Activated CD8-positive, alpha-beta T cell treated with anti-CD3 and anti-CD28 coated beads for 36 hours (primary cell): ENCODE results near the gene KCNJ10. TPM values are rescaled to one million over a fixed set of nuclear protein-coding genes. Genes with fewer than 3 reads are reported as not detected.

Experiments
- ATAC-seq: fragments of 200-7000 bp; cut with Tn5 transposase; one replicate; pipeline ENCODE4 v1.10.0; 2021; ENCODE audit warnings: mild to moderate bottlenecking, moderate library complexity
- CTCF ChIA-PET: fragments of 350-600 bp; sonication (Branson Sonifier 250); formaldehyde crosslinking; loops from one replicate; lab custom pipeline; 2021; ENCODE audit warnings: antibody characterized with exemption; lab: Charles Lee
- POLR2A ChIA-PET: fragments of 350-600 bp; sonication (Branson Sonifier 250); formaldehyde crosslinking; loops from one replicate; lab custom pipeline; 2021; ENCODE audit warnings: antibody characterized with exemption; lab: Charles Lee
- DNase-seq: peaks from one replicate; pipeline ENCODE4 v3.0.0-alpha.2; 2020
- H3K27ac Mint-ChIP-seq: one replicate; pipeline ENCODE4 v1.8.0; 2021; ENCODE audit warnings: mild to moderate bottlenecking, mixed read lengths
- H3K27me3 Mint-ChIP-seq: one replicate; pipeline ENCODE4 v1.8.0; 2021; ENCODE audit warnings: mixed read lengths
- H3K36me3 Mint-ChIP-seq: one replicate; pipeline ENCODE4 v1.8.0; 2021; ENCODE audit warnings: low read depth, mixed read lengths
- H3K4me1 Mint-ChIP-seq: one replicate; pipeline ENCODE4 v1.8.0; 2021; ENCODE audit warnings: low read depth, mixed read lengths
- H3K4me3 Mint-ChIP-seq: one replicate; pipeline ENCODE4 v1.8.0; 2021; ENCODE audit warnings: mild to moderate bottlenecking, moderate library complexity, mixed read lengths
- H3K9me3 Mint-ChIP-seq: one replicate; pipeline ENCODE4 v1.8.0; 2021; ENCODE audit warnings: mixed read lengths
- intact Hi-C: fragments of 100-400 bp; cut with micrococcal nuclease; formaldehyde crosslinking; loops from one replicate; pipeline ENCODE4 v1.10.0; 2022
- total RNA-seq, 2 experiments: library from RNA; stranded (reverse); gene quantifications; one replicate each; pipeline ENCODE4 v1.2.3, GENCODE V29; 2021
- TF ChIP-seq, protein P1 (sequence below): fragments of 200-600 bp; IDR thresholded peaks from one replicate; pipeline ENCODE4 v1.8.0; 2022; ENCODE audit warnings: antibody characterized with exemption, mild to moderate bottlenecking

KCNJ10 gene
- total RNA-seq, 2 experiments from 2014 or later: 0.14 to 0.29 TPM

DNA sequence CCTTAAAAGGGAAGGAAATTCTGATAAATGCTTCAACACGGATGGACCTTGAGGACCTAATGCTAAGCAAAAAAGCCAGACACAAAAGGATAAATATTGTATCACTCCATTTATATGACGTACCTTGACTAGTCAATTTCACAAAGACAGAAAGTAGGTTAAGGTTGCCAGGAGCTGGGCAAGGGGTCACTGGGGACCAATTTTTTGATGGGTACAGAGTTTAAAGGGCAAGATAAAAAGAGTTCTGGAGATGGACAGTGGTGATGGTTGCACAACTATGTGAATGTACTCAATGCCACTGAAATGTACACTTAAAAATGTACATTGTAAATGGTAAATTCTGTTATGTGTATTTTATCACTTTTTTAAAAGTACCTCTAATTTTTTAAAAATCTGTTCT lies 83.9 kb downstream of the KCNJ10 start:
- intact Hi-C loops: no loop called here
- ChIA-PET CTCF (interaction anchor here (1.6 to 13.8 kb wide), 2 partner anchors 19 to 100 kb away, joined by 3 to 143 read pairs; no protein-coding TSS in a partner anchor), POLR2A (interaction anchor here (1.1 kb wide), 1 partner anchor 16 kb away, joined by 4 read pairs; no protein-coding TSS in a partner anchor)
- TF ChIP-seq, protein P1, sequence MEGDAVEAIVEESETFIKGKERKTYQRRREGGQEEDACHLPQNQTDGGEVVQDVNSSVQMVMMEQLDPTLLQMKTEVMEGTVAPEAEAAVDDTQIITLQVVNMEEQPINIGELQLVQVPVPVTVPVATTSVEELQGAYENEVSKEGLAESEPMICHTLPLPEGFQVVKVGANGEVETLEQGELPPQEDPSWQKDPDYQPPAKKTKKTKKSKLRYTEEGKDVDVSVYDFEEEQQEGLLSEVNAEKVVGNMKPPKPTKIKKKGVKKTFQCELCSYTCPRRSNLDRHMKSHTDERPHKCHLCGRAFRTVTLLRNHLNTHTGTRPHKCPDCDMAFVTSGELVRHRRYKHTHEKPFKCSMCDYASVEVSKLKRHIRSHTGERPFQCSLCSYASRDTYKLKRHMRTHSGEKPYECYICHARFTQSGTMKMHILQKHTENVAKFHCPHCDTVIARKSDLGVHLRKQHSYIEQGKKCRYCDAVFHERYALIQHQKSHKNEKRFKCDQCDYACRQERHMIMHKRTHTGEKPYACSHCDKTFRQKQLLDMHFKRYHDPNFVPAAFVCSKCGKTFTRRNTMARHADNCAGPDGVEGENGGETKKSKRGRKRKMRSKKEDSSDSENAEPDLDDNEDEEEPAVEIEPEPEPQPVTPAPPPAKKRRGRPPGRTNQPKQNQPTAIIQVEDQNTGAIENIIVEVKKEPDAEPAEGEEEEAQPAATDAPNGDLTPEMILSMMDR: no peak
- H3K27me3 Mint-ChIP-seq: peaks cover 15% of the 10 kb centered on the region
- H3K9me3 Mint-ChIP-seq: no peaks in the 10 kb centered on the region
- no peak for ATAC-seq
- H3K4me1 Mint-ChIP-seq: no peaks in the 10 kb centered on the region
- H3K27ac Mint-ChIP-seq: no peak overlapping the region
- no peaks in the 10 kb centered on the region for H3K36me3 Mint-ChIP-seq
- H3K4me3 Mint-ChIP-seq: no peak overlapping the region
- DNase-seq: no peak

DNA sequence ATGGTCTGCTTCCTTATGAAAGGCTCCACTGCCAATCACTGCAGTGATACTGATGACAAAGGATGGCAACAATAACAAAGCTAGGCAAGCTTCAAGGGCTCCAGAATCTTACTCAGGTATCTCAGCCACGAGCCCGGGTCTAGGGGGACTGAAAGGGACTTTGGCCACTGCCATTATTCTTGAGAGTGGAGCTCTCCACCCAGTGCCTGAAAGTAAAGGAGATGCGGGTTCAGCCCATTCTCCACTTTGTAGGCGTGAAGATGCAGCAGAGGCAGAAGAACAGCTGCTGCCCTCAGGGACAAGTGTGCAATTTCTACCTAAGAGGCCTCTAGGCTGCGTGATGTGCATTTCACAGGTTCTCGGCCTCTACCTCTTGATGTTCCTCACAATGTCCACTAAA lies 84.5 kb downstream of the KCNJ10 start:
- CTCF ChIA-PET: interaction anchor here (1.2 to 13.8 kb wide), 3 partner anchors 20 to 100 kb away, joined by 3 to 143 read pairs (median 3); no protein-coding TSS in a partner anchor
- intact Hi-C loops: no loop called here
- H3K27ac Mint-ChIP-seq: no peak overlapping the region

DNA sequence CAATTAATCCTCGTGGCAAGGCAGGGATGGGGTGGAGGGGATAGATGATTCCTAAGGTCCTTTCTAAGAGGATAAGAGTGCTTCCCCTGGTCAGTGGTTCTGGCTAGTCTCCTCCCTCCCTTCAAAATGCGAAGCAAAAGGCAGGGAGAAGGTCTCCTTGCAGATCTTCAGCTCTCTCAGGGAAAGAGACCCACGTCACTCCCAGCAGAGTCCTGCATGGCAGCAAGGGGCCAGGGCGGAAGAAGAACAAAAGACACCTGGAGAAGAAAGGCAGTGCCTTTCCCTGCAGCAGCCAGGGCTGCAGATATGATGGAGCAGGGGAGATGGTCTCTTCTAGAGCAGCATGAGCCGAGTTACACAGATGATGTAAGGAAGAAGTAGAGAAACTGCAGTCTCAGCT lies 86.3 kb downstream of the KCNJ10 start:
- intact Hi-C loops: no loop called here
- ChIA-PET CTCF (interaction anchor here (2.1 to 13.8 kb wide), 2 partner anchors 22 to 95 kb away, joined by 7 to 143 read pairs; no protein-coding TSS in a partner anchor), POLR2A (no interaction called here)
- no peak for ATAC-seq
- no peak for DNase-seq
- Mint-ChIP-seq H3K4me1 (no peaks in the 10 kb centered on the region), H3K4me3 (no peak overlapping the region), H3K27ac (no peak overlapping the region), H3K9me3 (no peaks in the 10 kb centered on the region), H3K36me3 (no peaks in the 10 kb centered on the region), H3K27me3 (peaks cover 25% of the 10 kb centered on the region)
- TF ChIP-seq, protein P1: no peak

More for the DNA sequence above, 84.5 kb downstream of the KCNJ10 start:
- TF ChIP-seq, protein P1: no peak
- no peaks in the 10 kb centered on the region for H3K36me3 Mint-ChIP-seq
- no peaks in the 10 kb centered on the region for H3K9me3 Mint-ChIP-seq
- ATAC-seq: no peak
- DNase-seq: no peak
- H3K4me1 Mint-ChIP-seq: no peaks in the 10 kb centered on the region
- H3K27me3 Mint-ChIP-seq: peaks cover 17% of the 10 kb centered on the region
- H3K4me3 Mint-ChIP-seq: no peak overlapping the region
- POLR2A ChIA-PET: interaction anchor here (1.1 kb wide), 1 partner anchor 16 kb away, joined by 4 read pairs; no protein-coding TSS in a partner anchor

DNA sequence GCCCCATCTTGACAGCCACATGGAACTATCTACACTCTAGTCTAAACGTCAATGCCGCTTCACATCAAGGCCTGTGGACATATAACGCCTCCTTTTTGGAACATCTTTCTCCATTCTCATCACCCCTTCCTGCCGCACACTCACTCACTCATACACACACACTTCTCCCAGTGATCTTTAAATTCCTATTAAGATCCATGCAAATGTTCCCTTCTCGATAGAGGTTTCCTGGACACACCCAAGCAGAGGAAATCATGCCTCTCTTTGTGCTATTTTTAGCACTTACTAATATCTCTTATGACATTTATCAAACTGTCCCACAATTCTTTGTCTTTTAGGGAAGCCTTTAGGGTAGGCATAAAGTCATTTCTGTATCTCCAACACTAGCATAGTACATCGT lies 87.7 kb downstream of the KCNJ10 start:
- H3K4me3 Mint-ChIP-seq: no peak overlapping the region
- peaks cover 28% of the 10 kb centered on the region for H3K27me3 Mint-ChIP-seq
- H3K9me3 Mint-ChIP-seq: no peaks in the 10 kb centered on the region
- no peaks in the 10 kb centered on the region for H3K4me1 Mint-ChIP-seq
- TF ChIP-seq, protein P1: no peak
- intact Hi-C loops: no loop called here
- CTCF ChIA-PET: interaction anchor here (13.8 kb wide), 1 partner anchor 23 kb away, joined by 143 read pairs; no protein-coding TSS in a partner anchor
- POLR2A ChIA-PET: interaction anchor here (0.6 kb wide), 1 partner anchor 664 kb away, joined by 3 read pairs; no protein-coding TSS in a partner anchor
- DNase-seq: no peak
- no peak for ATAC-seq
- H3K27ac Mint-ChIP-seq: no peak overlapping the region
- H3K36me3 Mint-ChIP-seq: no peaks in the 10 kb centered on the region

DNA sequence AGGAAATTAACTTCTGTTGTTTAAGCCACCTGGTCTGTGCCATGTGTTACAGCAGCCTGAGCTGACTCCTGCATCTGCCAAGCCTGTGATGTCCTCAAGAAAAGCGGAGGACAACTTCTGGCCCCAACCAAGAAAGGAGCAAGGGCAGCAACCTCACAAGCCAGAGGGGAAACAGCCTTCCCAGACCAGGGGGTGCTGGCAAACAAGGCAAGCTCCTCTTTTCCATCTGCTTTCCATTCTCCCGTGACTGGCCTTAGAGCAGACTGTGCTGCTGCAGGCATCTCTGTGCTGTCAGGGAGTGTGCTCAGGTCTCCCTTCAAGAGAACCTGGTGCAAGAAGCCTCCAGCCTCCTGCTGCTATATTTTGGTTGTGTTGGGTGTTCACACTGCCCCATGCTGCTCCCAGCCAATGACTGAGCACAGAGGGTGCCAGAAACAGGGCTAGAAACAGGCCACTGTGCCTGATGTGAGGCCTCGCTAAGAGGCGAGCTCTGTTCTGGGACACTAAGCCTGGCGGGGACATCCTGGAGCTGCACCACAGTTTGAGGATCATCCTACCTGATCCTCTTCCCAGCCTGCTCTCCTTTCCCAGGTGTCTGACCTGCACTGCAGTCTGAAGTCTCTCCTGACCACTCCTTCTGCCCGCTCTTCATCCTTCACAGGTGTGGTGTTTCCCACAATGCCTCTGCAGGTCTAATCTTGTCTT lies 88.5 kb downstream of the KCNJ10 start:
- CTCF ChIA-PET: interaction anchor here (13.8 kb wide), 1 partner anchor 24 kb away, joined by 143 read pairs; no protein-coding TSS in a partner anchor

More for the DNA sequence above, 88.5 kb downstream of the KCNJ10 start:
- ATAC-seq: no peak
- TF ChIP-seq, protein P1: no peak
- H3K27me3 Mint-ChIP-seq: peaks cover 27% of the 10 kb centered on the region
- H3K4me1 Mint-ChIP-seq: no peaks in the 10 kb centered on the region
- H3K36me3 Mint-ChIP-seq: no peaks in the 10 kb centered on the region
- no peaks in the 10 kb centered on the region for H3K9me3 Mint-ChIP-seq
- intact Hi-C loops: no loop called here
- POLR2A ChIA-PET: interaction anchor here (0.6 kb wide), 1 partner anchor 663 kb away, joined by 3 read pairs; no protein-coding TSS in a partner anchor
- H3K4me3 Mint-ChIP-seq: no peak overlapping the region
- DNase-seq: no peak
- no peak overlapping the region for H3K27ac Mint-ChIP-seq
